ENCODE results near the gene HIVEP1.

The HIVEP1 gene

DNA sequence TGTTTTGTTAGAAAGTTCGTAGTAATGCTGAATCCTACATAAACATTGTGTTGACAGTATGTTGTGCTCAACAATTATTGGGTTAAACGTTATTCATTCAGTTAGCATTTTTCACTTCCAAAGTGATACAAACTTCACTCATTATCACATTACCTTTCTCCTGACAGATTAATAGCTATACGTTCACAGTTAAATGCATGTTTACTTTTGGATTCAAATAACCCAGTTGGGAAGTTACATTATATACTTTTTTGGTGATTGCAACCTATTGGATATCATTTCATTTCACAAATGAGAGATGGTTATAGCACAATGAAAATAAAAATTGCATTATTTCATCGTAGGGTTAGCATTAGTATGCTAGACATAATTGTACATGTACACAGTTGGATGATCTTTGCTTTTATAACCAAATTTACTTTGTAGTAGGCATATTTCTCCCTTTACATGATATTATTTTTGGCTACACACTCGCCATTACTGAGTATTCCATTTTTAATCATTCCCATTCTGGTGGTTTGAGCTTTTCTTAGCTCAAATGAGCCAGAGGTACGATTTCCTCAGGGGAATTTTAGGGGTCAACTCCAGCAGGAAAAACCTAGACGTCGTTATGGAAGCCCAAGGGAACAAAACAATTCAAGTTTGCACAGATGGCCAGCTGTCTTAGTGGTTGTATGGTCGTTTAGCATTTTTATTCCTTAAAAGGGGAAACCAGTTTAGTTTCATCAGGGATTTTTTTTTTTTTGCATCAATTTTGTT is 2.1 kb upstream of the HIVEP1 start:
- no peak for ATAC-seq
- TF ChIP-seq ZNF70 (CRISPR knock-in tag; IDR thresholded peaks at IDR 0.05) (no peak), TCF4 (CRISPR knock-in tag; IDR thresholded peaks at IDR 0.05; ENCODE audit: borderline replicate concordance) (no peak), SNAI2 (CRISPR knock-in tag; IDR thresholded peaks at IDR 0.05) (no peak), POU6F1 (CRISPR knock-in tag; IDR thresholded peaks at IDR 0.05; ENCODE audit: borderline replicate concordance, low read depth) (no peak), ZNF565 (CRISPR knock-in tag; conservative IDR thresholded peaks at IDR 0.05; ENCODE audit: low read depth) (no peak), ZFP30 (CRISPR knock-in tag; IDR thresholded peaks at IDR 0.05) (no peak), ZC3H10 (CRISPR knock-in tag; IDR thresholded peaks at IDR 0.05) (no peak), ARNTL (CRISPR knock-in tag; IDR thresholded peaks at IDR 0.05; ENCODE audit: borderline replicate concordance, low read depth) (no peak), TSHZ2 (CRISPR knock-in tag; IDR thresholded peaks at IDR 0.05) (no peak), OSR1 (CRISPR knock-in tag; IDR thresholded peaks at IDR 0.05) (no peak), CSDC2 (CRISPR knock-in tag; IDR thresholded peaks at IDR 0.05) (no peak), TOX (CRISPR knock-in tag; IDR thresholded peaks at IDR 0.05; ENCODE audit: borderline replicate concordance) (no peak), GLIS3 (CRISPR knock-in tag; IDR thresholded peaks at IDR 0.05) (no peak), CSRNP3 (CRISPR knock-in tag; IDR thresholded peaks at IDR 0.05) (no peak), ISL1 (CRISPR knock-in tag; IDR thresholded peaks at IDR 0.05) (no peak), RARB (CRISPR knock-in tag; IDR thresholded peaks at IDR 0.05) (no peak), BACH2 (CRISPR knock-in tag; IDR thresholded peaks at IDR 0.05; ENCODE audit: borderline replicate concordance) (no peak), PATZ1 (CRISPR knock-in tag; IDR thresholded peaks at IDR 0.05; ENCODE audit: borderline replicate concordance) (no peak)
- TF ChIP-seq, protein P1, sequence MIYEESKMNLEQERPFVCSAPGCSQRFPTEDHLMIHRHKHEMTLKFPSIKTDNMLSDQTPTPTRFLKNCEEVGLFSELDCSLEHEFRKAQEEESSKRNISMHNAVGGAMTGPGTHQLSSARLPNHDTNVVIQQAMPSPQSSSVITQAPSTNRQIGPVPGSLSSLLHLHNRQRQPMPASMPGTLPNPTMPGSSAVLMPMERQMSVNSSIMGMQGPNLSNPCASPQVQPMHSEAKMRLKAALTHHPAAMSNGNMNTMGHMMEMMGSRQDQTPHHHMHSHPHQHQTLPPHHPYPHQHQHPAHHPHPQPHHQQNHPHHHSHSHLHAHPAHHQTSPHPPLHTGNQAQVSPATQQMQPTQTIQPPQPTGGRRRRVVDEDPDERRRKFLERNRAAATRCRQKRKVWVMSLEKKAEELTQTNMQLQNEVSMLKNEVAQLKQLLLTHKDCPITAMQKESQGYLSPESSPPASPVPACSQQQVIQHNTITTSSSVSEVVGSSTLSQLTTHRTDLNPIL (CRISPR knock-in tag; IDR thresholded peaks at IDR 0.05; ENCODE audit: low read depth): no peak

DNA sequence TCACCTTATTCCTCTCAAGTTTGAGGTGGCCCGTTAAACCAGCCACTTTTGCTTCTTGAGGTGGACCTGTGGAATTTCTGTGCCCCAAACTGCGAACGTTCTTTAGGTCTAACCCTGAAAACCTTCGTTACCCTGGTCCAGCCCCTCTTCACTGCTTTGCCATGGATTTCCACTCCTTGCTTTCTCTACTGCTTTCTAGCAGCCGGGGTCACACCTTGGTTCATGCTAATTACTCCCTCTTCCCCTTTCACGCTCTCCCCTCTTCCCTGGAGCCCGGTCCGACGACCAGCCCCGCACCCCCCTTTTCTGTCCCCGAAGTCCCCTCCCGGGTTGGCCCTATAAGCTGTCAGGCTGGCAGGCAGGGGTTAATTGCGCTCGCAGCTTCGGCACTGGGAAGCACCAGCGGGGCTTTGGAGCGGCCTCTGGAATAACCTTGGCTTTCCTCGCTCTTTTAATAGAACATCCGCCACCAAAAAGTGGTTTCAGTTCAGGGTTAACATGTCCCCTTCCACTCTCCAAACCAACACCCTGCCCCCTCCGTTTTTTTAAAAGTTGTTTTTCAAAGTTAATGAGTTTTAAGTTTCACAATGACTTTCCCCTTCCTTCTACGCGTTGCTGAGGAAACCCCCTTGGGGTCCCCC is 1.4 kb upstream of the HIVEP1 start:
- ATAC-seq: peak; percentile 38
- TF ChIP-seq ZC3H10 (CRISPR knock-in tag; IDR thresholded peaks at IDR 0.05) (no peak), PATZ1 (CRISPR knock-in tag; IDR thresholded peaks at IDR 0.05; ENCODE audit: borderline replicate concordance) (no peak), PPARA (CRISPR knock-in tag; IDR thresholded peaks at IDR 0.05; ENCODE audit: borderline replicate concordance) (no peak), ZNF70 (CRISPR knock-in tag; IDR thresholded peaks at IDR 0.05) (no peak), CSDC2 (CRISPR knock-in tag; IDR thresholded peaks at IDR 0.05) (no peak), GLIS3 (CRISPR knock-in tag; IDR thresholded peaks at IDR 0.05) (no peak), POU6F1 (CRISPR knock-in tag; IDR thresholded peaks at IDR 0.05; ENCODE audit: borderline replicate concordance, low read depth) (no peak), CSRNP3 (CRISPR knock-in tag; IDR thresholded peaks at IDR 0.05) (no peak), ESRRG (CRISPR knock-in tag; IDR thresholded peaks at IDR 0.05) (no peak), SNAI2 (CRISPR knock-in tag; IDR thresholded peaks at IDR 0.05) (no peak), ZFP30 (CRISPR knock-in tag; IDR thresholded peaks at IDR 0.05) (no peak), TOX (CRISPR knock-in tag; IDR thresholded peaks at IDR 0.05; ENCODE audit: borderline replicate concordance) (no peak), ZFP3 (CRISPR knock-in tag; IDR thresholded peaks at IDR 0.05) (no peak)
